Neutrophil (primary cell): Measurements from ENCODE around the gene RAB31.
"Not testable (repeated sequence)": the region's sequence is repeated elsewhere in the genome, so short reads cannot be mapped to it uniquely, and the experiment has no call there.

Experiments
- H3K27ac ChIP-seq: fragments of 200-600 bp; sonication (generic); 2 replicates; pipeline ENCODE4 v1.5.1; 2016; ENCODE audit warnings: mild to moderate bottlenecking, moderate library complexity
- H3K27me3 ChIP-seq: fragments of 200-600 bp; sonication (generic); 2 replicates; pipeline ENCODE4 v1.6.0; 2016; ENCODE audit warnings: mild to moderate bottlenecking
- H3K36me3 ChIP-seq: fragments of 200-600 bp; sonication (generic); 2 replicates; pipeline ENCODE4 v1.5.1; 2017
- H3K4me1 ChIP-seq, 2 experiments: fragments of 200-600 bp in 1 of 2; sonication (generic) in 1 of 2; 1 replicate in 1 of 2; 2 replicates in 1 of 2; pipeline versions ENCODE4 v1.5.1 to v1.6.1; 2013 to 2016; ENCODE audit warnings: low read depth in 1 of 2, low read length in 1 of 2, mild to moderate bottlenecking in 1 of 2, moderate library complexity in 1 of 2; ENCODE audit not compliant: control insufficient read depth in 1 of 2, insufficient read depth in 1 of 2
- H3K4me3 ChIP-seq, 2 experiments: fragments of 200-600 bp in 1 of 2; sonication (generic) in 1 of 2; 1 replicate in 1 of 2; 2 replicates in 1 of 2; pipeline ENCODE4 v1.5.1; 2013 to 2016; ENCODE audit warnings: low read depth in 1 of 2, low read length in 1 of 2, mild to moderate bottlenecking in 1 of 2, moderate library complexity in 1 of 2
- H3K9me3 ChIP-seq: fragments of 200-600 bp; sonication (generic); 2 replicates; pipeline ENCODE4 v1.5.1; 2016
- TF ChIP-seq, protein P1 (sequence below): fragments of 200-600 bp; sonication (generic); IDR thresholded peaks from 2 replicates; pipeline ENCODE4 v1.5.1; 2016; ENCODE audit warnings: antibody characterized with exemption

RAB31 gene

DNA sequence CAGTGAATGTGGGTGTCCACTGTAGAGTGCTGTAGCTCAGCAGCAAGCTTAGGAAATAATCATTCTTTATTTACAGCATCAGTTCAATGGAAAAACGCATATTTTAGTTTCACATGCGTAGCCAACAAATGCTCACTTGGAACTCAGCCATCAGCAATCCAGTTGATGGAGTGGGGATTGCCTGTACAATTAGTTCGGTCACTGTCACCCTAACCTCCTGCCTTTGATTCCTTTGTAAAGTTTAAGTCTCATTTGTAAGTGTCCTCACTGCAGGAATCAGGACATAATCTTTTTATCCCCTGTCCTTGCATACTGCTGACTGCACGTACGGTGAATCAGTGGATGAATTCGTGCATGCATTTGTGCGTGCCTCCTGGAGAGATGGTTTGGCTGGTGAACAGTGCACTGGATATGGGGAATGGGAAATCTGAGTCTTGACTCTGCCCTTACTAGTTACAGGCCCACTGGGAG, 55.9 kb downstream of the RAB31 start:
- H3K9me3 ChIP-seq = no peaks in the 10 kb centered on the region
- TF ChIP-seq, protein P1, sequence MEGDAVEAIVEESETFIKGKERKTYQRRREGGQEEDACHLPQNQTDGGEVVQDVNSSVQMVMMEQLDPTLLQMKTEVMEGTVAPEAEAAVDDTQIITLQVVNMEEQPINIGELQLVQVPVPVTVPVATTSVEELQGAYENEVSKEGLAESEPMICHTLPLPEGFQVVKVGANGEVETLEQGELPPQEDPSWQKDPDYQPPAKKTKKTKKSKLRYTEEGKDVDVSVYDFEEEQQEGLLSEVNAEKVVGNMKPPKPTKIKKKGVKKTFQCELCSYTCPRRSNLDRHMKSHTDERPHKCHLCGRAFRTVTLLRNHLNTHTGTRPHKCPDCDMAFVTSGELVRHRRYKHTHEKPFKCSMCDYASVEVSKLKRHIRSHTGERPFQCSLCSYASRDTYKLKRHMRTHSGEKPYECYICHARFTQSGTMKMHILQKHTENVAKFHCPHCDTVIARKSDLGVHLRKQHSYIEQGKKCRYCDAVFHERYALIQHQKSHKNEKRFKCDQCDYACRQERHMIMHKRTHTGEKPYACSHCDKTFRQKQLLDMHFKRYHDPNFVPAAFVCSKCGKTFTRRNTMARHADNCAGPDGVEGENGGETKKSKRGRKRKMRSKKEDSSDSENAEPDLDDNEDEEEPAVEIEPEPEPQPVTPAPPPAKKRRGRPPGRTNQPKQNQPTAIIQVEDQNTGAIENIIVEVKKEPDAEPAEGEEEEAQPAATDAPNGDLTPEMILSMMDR = no peak
- H3K27ac ChIP-seq = peak overlapping the region; percentile 72
- H3K4me1 ChIP-seq = peaks cover 51 to 66% of the 10 kb centered on the region in 2 experiments
- no peaks in the 10 kb centered on the region for H3K27me3 ChIP-seq
- peaks cover 6% of the 10 kb centered on the region for H3K36me3 ChIP-seq
- no peak overlapping the region for H3K4me3 ChIP-seq

DNA sequence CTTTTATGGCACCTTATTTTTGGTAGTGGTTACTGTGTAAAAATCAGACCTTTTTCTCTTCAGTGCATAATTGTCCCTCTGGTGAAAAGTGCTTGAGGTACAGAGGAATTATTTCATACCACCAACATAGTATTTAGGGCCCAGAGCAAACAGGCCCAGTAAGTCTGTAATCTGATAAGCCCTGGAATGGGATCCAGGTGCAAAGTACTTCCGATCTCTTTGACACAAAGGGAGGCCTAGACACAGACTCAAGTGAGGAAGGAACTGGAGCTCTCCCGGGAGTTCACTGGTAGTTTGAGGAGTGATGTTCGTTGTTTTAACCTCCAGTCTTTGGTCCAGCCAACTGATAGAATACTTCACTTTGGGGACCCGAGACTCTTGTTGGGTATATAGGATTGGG, 57.4 kb downstream of the RAB31 start:
- no peaks in the 10 kb centered on the region for H3K27me3 ChIP-seq
- TF ChIP-seq, protein P1 = no peak
- H3K4me1 ChIP-seq = peaks cover 55 to 68% of the 10 kb centered on the region in 2 experiments
- H3K9me3 ChIP-seq = no peaks in the 10 kb centered on the region
- peaks cover 6% of the 10 kb centered on the region for H3K36me3 ChIP-seq
- H3K27ac ChIP-seq = peak overlapping the region; percentile 72
- H3K4me3 ChIP-seq = no peak overlapping the region

DNA sequence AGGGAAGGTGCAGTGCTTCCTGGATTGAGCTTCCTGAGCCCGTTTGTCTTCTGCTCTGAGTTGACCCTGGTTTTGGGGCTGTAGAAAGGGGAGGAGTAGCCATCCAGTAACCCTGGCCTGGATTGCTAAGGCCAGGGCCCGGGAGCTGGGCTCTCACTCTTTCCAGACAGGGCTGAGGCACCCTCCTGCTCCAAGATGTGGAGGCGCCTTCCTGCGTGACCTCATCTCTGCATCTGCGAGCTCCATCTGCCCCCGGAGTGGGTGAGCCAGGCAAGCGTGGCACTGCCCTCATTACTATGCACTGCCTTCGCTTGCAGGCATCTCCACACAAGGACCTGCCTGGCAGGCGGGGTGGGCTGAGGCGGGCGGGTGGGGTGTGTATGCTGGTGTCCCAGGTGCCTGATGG, 58.0 kb downstream of the RAB31 start:
- Histone ChIP-seq H3K4me3 (no peak overlapping the region), H3K36me3 (peaks cover 6% of the 10 kb centered on the region), H3K27ac (peak overlapping the region; percentile 72), H3K27me3 (no peaks in the 10 kb centered on the region), H3K4me1 (peaks cover 55 to 68% of the 10 kb centered on the region in 2 experiments), H3K9me3 (no peaks in the 10 kb centered on the region)
- TF ChIP-seq, protein P1 = no peak

DNA sequence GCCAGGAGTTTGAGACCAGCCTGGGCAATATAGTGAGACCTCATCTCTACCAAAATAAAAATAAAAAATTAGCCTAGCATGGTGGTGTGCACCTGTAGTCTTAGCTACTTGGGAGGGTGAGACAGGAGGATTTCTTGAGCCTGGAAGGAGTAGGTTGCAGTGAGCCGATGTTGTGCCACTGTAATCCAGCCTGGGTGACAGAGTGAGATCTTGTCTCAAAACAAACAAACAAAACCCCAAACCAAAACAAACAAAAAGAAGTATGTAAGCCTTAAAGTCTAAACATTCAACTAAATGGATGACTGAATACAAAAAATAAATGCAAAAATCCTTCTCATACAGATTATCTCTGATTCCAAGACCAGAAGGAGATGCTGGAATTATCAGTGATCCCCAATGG, 58.6 kb downstream of the RAB31 start:
- Histone ChIP-seq H3K9me3 (no peaks in the 10 kb centered on the region), H3K4me3 (no peak overlapping the region), H3K4me1 (peaks cover 55 to 68% of the 10 kb centered on the region in 2 experiments), H3K27ac (peak overlapping the region; percentile 72), H3K36me3 (peaks cover 6% of the 10 kb centered on the region), H3K27me3 (no peaks in the 10 kb centered on the region)
- TF ChIP-seq, protein P1 = no peak

DNA sequence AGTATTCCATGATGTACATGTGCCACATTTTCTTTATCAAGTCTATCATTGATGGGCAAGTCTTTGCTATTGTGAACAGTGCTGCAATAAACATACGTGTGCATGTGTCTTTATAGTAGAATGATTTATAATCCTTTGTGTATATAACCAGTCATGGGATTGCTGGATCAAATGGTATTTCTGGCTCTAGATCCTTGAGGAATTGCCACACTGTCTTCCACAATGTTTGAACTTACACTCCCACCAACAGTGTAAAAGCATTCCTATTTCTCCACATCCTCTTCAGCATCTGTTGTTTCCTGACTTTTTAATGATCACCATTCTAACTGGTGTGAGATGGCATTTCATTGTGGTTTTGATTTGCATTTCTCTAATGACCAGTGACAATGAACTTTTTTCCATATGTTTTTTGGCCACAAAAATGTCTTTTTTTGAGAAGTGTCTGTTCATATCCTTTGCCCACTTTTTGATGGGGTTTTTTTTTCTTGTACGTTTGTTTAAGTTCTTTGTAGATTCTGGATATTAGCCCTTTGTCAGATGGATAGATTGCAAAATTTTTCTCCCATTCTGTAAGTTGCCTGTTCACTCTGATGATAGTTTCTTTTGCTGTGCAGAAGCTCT, 60.1 kb downstream of the RAB31 start:
- H3K4me1 ChIP-seq = peaks cover 55 to 68% of the 10 kb centered on the region in 2 experiments
- peak overlapping the region; percentile 25 for H3K27ac ChIP-seq
- not testable (repeated sequence) for H3K36me3 ChIP-seq, H3K4me3 ChIP-seq, H3K9me3 ChIP-seq, H3K27me3 ChIP-seq

DNA sequence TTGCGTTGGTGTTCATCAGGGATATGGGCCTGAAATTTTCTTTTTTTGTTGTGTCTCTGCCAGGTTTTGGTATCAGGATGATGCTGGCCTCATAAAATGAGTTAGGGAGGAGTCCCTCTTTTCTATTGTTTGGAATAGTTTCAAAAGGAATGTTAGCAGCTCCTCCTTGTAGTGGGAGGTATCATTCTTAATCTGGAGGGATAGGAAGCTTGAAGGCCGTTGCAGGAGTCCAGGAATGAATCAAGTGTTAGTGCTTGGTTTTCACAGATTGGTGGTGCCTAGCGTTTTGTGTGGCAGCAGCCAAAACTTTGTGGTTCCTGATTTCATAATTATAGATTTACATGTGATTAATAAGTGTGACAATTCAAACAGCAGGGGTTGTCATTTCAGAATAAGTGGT, 62.0 kb downstream of the RAB31 start:
- not testable (repeated sequence) for H3K4me3 ChIP-seq, H3K9me3 ChIP-seq, H3K36me3 ChIP-seq, H3K27me3 ChIP-seq
- Histone ChIP-seq H3K27ac (peak overlapping the region; percentile 89), H3K4me1 (peaks cover 65 to 75% of the 10 kb centered on the region in 2 experiments)
